Upper lobe of left lung (tissue), 4 donors: Measurements from ENCODE around the gene MECP2.

Experiments used
- POLR2A ChIP-seq, 4 donors: fragments of 450-650 bp; IDR thresholded peaks; one replicate each; pipeline ENCODE4 v1.5.1; 2016 to 2017; ENCODE audit warnings: antibody characterized with exemption in 4 of 4, mild to moderate bottlenecking in 2 of 4
- TF ChIP-seq, protein P1 (sequence below), 6 experiments: fragments of 450-650 bp in 4 of 6; fragments of 200-600 bp in 2 of 6; sonication (generic) in 2 of 6; IDR thresholded peaks; one replicate each; pipeline ENCODE4 v1.5.1; 2016 to 2019; ENCODE audit warnings: antibody characterized with exemption in 6 of 6

DNA sequence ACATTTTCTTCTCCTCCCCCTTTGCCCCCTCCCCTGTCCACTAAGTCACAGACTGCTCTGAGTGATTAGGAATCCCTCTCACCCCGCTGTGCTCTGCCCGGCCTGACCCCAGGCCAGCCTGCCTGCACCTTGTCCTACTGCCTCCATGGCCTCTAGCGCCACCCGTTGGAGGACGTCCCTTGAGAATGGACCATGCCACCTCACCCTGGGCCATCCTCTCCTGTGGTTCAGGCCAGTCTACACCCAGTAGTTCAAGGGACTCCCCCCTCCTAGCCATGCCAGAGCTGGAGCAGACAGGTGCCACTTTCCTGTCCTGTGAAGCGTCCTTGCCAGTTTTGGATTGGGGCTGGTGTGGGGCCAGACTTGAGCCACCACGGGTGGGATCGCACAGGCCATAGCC is 68.1 kb downstream of the MECP2 start:
- TF ChIP-seq, protein P1, sequence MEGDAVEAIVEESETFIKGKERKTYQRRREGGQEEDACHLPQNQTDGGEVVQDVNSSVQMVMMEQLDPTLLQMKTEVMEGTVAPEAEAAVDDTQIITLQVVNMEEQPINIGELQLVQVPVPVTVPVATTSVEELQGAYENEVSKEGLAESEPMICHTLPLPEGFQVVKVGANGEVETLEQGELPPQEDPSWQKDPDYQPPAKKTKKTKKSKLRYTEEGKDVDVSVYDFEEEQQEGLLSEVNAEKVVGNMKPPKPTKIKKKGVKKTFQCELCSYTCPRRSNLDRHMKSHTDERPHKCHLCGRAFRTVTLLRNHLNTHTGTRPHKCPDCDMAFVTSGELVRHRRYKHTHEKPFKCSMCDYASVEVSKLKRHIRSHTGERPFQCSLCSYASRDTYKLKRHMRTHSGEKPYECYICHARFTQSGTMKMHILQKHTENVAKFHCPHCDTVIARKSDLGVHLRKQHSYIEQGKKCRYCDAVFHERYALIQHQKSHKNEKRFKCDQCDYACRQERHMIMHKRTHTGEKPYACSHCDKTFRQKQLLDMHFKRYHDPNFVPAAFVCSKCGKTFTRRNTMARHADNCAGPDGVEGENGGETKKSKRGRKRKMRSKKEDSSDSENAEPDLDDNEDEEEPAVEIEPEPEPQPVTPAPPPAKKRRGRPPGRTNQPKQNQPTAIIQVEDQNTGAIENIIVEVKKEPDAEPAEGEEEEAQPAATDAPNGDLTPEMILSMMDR (IDR thresholded peaks at IDR 0.05): no peak
- no peak for TF ChIP-seq POLR2A (IDR thresholded peaks at IDR 0.05)
